T-helper 2 cell (primary cell): ENCODE data around the gene IGFBP2.

Experiments used
- DNase-seq, 5 experiments: peaks; one replicate each; pipeline versions ENCODE4 v3.0.0 to v3.0.0-alpha.2; 2012 to 2022

IGFBP2 gene

GRCh38 chr2:216615298-216616082 is 17.7 kb upstream of the IGFBP2 start:
- DNase-seq = no peak

DNA sequence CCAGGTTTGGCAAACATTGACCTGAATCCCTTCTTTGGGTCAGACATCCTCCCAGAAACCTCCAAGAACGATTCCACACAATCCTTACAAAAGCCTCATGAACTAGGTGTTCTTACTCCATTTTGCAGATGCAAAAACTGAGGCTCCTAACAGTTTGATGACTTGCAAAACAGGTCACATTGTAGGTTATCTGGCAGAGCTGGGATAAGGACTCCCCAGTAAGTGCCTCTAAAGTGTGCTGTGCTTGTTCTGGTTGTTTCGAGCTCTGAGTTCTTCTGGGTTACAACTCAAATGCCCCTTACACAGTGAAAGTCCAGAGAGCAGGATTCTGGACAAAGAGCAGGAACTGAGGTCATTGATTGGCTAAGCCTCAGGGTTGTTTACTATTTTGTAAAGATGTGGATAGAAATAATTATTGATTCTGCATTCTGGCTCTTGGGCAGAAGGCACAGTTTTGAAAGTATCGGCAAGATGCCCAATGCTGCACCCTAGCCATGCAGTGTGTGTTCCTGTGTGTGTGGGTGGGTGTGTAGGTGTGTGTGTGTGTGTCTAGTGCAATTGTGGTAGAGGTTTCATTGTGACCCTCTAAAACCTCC is 17.0 kb upstream of the IGFBP2 start:
- no peak for DNase-seq

DNA sequence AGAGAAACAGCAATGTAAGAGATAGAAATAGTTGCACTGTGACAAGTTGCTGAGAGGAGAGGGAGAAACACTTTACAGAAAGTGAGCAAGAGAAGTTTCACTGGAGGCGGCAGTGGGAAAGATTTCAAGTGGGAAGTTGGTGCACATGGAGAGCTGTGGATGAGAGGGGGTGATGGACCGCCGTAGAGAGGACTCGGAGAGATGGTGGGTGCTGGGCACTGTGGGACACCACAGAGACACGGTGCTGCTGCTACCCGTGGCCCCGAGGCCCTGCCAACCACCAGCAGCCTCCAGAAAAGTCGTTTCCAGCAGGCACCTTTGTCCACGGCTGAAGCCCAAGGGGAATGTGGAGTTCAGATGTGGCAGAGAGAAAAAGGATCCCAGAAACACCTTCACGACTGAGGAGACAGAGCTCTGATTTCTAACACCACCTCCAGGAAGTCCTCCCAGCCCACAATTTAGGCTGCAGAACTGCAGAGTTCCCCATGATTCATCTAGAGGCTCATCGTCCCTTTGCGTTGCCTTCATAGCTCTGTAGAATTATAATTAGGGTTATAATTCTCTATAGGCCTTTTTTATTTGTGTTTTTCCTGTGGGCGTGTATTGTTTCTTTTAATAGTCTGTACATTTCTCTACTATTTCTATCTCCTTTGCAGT is 15.9 kb upstream of the IGFBP2 start:
- DNase-seq = no peak

DNA sequence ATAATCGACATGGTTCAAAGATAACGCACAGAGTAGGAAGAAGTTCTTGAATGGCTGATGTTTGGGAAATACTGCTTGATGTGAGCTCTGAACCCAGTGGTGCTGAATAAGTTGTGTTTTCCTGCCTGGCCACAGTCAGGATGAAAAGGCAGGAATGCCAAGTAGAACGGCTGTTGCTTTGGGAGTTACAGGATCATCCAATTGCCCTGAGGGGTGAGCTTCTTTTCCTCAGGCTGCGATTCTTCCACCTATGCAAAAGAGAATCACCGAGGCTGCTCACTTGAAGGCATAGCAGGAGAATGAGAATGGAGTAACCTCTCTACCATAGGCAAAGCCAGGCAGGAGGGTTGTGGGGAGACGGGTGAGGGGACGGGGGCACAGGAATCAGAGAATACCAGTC is 14.4 kb upstream of the IGFBP2 start:
- DNase-seq = no peak

- DNase-seq = peak in 1 of 5 experiments; percentile 56
Observed at GRCh38 chr2:216619411-216620393, 13.5 kb upstream of the IGFBP2 start.

DNA sequence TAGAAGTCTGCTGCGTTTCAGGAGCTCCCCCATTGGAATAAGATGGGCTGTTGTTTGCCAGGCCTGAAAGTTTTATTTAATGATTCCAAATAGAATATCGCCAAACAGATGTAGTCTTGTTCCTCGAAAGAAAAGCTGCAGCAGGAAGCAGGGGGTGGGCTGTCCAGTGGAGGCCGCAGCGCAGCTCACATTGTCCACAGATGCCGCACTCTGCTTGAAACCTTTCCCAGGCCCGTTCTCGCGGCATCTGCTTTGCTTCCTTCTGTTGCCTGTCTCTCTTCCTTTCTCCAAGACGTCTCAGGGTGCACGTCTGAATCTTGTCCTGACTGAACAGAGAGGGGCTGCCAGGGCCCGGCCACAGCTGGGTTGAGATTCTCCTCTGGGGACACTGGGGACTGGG is 12.4 kb upstream of the IGFBP2 start:
- DNase-seq = no peak

- DNase-seq = no peak
Observed at GRCh38 chr2:216621292-216621691, 11.9 kb upstream of the IGFBP2 start.

DNA sequence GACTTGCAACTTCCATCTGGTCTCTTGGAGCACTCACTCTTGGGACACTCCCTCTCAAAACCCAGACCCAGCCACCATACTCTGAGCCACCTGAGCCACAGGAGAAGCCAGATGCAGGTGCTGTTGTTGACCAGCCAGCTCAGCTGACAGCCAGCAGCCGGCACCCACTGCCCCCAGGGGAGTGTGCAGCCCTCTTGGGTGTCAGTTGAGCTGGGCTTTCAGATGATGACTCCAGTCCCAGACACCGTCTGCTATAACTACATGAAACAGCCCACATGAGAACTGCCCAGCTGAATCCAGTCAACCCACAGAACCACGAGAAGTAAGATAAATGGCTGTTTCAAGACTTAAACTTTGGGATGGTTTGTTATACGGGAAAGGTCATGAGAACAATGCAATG is 10.7 kb upstream of the IGFBP2 start:
- no peak for DNase-seq

GRCh38 chr2:216624251-216624650 is 9.0 kb upstream of the IGFBP2 start:
- no peak for DNase-seq

GRCh38 chr2:216626168-216626874 is 6.9 kb upstream of the IGFBP2 start:
- DNase-seq = no peak

- no peak for DNase-seq
Observed at GRCh38 chr2:216626875-216627245, 6.4 kb upstream of the IGFBP2 start.

- no peak for DNase-seq
Observed at GRCh38 chr2:216629784-216630183, 3.4 kb upstream of the IGFBP2 start.

DNA sequence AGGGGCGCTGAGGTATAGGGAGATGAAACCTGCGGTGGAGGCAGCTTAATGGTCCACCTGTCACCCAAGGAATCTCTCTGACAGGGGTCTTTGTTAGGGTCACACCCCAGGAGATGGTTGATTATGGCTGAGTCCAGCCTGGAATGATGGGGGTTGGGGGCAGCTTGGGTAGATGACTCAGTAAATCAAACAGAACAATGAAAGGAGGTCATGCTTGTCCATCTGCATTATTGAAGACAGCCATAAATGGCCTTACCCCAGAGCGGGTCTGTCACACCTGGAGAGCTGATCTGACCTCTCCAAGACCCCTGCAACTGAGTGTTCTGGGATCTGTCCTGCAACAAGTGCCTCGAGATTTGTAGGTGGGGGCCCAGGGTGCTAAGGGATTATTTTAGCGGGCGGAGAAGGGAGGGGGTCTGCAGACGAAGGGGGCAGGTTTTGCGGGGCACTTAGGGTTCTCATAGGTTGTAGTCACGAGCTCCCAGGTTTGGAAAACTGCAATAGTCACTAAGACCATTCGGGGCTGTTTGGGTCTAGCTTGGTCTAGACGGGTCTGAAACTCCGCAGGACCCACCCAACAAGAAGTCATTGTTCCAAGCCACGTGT is 771 bp upstream of the IGFBP2 start:
- no peak for DNase-seq

GRCh38 chr2:216633616-216634369 is 573 bp downstream of the IGFBP2 start:
- DNase-seq = no peak

DNA sequence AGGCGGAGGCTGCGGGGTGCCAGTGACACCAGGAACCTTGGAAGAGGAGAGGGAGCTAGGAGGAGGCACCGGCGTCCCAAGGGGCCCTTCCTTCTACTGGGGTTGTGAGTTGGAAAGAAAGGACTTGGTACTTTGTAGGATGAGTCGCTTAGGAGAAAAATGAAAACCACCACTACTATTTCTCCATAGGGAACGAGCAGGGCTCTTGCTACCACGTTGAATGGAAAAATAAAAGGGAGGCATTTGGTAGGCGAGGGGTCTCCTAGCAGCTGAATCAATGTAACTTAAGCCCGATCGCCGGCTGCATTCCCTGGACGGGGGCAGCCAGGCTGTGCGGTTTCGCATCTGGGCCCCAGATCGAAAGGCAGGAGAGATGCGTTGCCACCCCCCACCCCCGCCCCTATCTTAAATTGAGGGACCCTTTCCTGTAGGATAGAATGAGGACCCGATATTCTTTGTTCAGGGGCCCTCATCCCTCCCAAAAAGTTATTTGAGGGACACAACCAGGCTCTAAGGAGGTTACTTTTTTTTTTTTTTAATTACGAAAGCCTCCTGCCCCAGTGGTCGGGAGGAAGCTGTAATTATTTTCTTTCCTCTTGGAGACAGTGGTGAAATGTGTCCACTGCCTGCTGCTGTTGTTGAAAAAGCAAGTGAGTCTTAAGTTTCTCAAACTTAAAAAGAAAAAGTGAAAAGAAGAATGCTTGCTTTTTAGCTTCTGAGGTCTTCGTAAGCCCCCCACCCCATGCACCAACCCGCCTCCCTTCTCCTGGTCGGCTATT is 1.3 kb downstream of the IGFBP2 start:
- no peak for DNase-seq

DNA sequence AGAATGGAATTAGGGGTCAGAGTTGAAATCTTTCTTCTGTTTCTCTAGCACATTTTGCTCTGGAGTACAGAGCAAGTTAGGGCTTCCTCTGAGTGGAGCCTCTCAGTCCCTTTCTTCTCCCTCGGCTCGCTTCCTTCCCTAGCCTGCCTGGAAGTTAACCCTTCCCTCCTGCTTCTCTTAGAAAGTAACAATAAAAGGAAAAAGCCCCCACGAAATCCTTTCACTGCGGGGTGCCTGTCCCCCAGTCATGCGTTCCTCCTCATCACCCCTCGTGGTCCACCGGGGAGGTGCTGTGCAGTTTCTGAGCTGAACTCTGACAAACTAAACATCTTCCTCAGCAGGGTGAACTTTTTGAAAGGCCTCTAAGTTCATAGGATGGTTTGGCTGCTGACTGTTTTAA is 2.0 kb downstream of the IGFBP2 start:
- no peak for DNase-seq

DNA sequence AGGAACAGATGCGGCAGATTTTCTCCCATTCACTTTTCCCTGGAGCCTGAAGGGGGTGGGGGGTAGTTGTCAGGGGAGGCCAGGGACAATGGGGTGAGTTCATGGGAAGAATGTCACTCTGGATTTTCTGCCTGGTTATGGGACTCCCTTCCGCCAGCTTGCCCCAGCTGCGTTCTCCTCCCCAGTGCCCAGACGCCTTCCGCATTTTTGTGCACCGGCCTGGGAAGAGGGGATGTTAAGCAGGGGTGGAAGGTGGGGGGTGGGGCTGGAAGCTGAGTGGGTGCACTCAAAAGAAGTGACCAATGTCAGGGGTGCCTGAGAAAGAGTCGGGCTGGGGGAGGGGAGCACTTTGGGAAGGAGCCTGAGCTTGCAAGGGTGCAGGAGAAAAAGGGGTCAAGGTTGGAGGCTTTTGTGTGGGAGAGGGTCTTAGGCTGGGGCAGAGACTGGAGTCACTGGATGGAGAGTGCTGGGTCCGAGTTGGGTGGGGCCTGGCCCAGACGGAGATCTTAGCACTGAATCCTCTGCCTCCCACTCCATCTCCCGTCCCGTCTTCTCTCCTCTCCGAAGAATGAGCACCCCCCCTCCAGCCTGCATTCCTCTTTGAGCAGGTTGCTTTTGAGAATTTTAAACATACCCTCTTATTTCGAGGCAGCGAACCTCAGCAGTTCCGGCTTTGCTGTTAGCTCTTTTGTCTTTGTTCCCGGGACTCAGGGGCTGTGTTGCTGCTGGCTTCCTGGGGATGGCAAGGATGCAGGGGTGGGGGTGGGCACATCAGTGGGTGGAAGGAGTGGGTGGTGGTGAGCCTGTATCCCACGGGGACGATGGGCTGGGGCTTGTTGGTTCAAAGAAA is 2.7 kb downstream of the IGFBP2 start:
- no peak for DNase-seq

DNA sequence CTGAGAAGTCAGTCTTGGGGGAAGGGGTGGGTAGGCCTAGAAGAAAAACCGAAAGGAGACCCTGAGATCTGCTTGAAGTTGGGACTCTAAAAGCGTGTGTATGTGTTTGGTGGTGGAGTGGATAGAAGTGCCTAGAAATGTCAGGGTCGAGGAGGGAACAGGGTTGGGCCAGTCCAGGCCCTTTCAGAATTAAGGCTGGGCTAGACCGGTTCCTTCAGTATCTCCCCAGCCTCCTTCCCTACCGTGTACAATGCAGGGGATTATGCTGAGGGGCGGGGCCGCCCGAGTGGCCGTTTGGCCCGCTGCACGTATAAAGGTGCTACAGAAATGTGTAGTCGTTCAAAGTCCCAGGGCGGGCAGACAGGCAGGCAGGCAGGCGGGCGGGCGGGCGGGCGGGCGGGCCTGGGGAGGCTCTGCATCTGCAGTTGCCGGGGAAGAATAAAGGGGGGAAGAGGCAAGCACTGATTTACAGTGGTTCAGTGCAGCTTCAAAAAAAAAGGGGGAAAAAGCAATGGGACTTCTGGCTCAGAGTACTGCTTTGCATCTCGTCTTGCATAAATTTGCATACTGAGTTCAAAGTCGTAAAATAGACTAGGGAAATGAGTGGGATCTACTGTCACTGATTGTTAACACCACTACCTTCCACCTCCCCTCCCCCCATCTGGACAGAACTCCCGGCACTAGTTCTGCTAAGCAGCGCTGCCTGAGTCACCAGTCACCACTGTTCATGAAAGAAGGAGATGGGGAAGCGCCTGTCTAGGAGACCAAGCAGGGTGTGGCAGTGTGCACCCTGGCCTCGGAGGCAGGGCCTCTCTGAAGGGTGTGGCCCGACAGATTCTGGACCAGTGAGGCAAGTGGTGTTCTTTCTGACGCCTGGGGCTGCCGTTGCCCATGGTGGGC is 3.6 kb downstream of the IGFBP2 start:
- no peak for DNase-seq
